Cardiac muscle cell (in vitro differentiated cells and primary cell): ENCODE measurements around the gene KCNIP4. TPM values are rescaled to one million over a fixed set of nuclear protein-coding genes. Genes with fewer than 3 reads are reported as not detected.

ENCODE experiments used
- DNase-seq, 2 donors: peaks; one replicate each; pipeline versions ENCODE4 v3.0.0 to v3.0.0-alpha.2; 2010 to 2017; ENCODE audit warnings: low read depth in 1 of 2, low spot score in 1 of 2
- H3K27ac ChIP-seq: fragments of 200-600 bp; sonication (generic); 2 replicates; pipeline ENCODE4 v1.5.1; 2016
- H3K27me3 ChIP-seq: fragments of 200-600 bp; sonication (generic); 2 replicates; pipeline ENCODE4 v1.6.0; 2016; ENCODE audit warnings: control low read depth
- H3K36me3 ChIP-seq: fragments of 200-600 bp; sonication (generic); 2 replicates; pipeline ENCODE4 v1.5.1; 2016; ENCODE audit warnings: control low read depth
- H3K4me1 ChIP-seq: fragments of 200-600 bp; sonication (generic); 2 replicates; pipeline ENCODE4 v1.8.1; 2017; ENCODE audit warnings: low read depth, mild to moderate bottlenecking, mixed run types
- H3K4me3 ChIP-seq: fragments of 200-600 bp; sonication (generic); 2 replicates; pipeline ENCODE4 v1.5.1; 2016; ENCODE audit warnings: mild to moderate bottlenecking
- H3K9me3 ChIP-seq: fragments of 200-600 bp; sonication (generic); 2 replicates; pipeline ENCODE4 v1.5.1; 2017; ENCODE audit warnings: low read depth, mild to moderate bottlenecking, control low read depth
- CTCF ChIP-seq: IDR thresholded peaks from 2 replicates; pipeline ENCODE4 v1.5.1; 2012; ENCODE audit warnings: low read depth, mild to moderate bottlenecking, low read length
- polyA plus RNA-seq: library from polyadenylated mRNA; unstranded; fragments of >200 nt; fragmentation: Nextera tagmentation; extraction: Ambion mirVana; gene quantifications from 2 replicates; pipeline ENCODE4 v1.2.1, GENCODE V29; 2016
- total RNA-seq: library from RNA; depleted of rRNA; stranded (reverse); fragments of >200 nt; gene quantifications from 2 replicates; pipeline ENCODE4 v1.2.3, GENCODE V29; 2016

The KCNIP4 gene
- total and polyA plus RNA-seq, 2 experiments from 2014 or later = 14.5 to 15.9 TPM

GRCh38 chr4:21413807-21414370 lies 534.7 kb downstream of the KCNIP4 start:
- Histone ChIP-seq H3K9me3 (no peaks in the 10 kb centered on the region), H3K4me1 (no peaks in the 10 kb centered on the region), H3K27ac (no peak overlapping the region), H3K27me3 (no peaks in the 10 kb centered on the region), H3K4me3 (no peak overlapping the region), H3K36me3 (no peaks in the 10 kb centered on the region)
- no peak for TF ChIP-seq CTCF
- DNase-seq = no peak

GRCh38 chr4:21411086-21411485 lies 537.5 kb downstream of the KCNIP4 start:
- no peak for DNase-seq
- no peaks in the 10 kb centered on the region for H3K36me3 ChIP-seq
- H3K27me3 ChIP-seq = no peaks in the 10 kb centered on the region
- no peak for TF ChIP-seq CTCF
- H3K9me3 ChIP-seq = no peaks in the 10 kb centered on the region
- H3K4me3 ChIP-seq = no peak overlapping the region
- no peaks in the 10 kb centered on the region for H3K4me1 ChIP-seq
- H3K27ac ChIP-seq = no peak overlapping the region

DNA sequence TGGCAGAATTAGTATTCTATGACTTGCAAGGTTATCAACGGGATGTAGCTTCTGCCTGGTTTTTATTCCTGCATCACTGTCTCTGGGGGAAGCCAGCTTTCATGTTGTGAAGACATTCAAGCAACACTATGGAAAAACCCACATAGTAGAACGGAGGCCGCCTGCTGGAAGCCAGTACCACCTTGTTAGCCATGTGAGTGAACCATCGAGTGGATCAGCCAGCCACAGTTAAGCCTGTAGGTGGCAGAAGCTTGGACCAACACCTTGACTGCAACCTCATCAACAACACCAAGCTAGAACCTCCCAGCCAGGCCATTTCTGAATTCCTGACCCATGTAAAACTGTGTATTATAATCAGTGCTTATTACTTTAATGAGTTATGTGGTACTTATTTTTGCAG lies 538.2 kb downstream of the KCNIP4 start:
- Histone ChIP-seq H3K9me3 (no peaks in the 10 kb centered on the region), H3K36me3 (no peaks in the 10 kb centered on the region), H3K27ac (no peak overlapping the region), H3K27me3 (no peaks in the 10 kb centered on the region), H3K4me1 (no peaks in the 10 kb centered on the region), H3K4me3 (no peak overlapping the region)
- no peak for DNase-seq
- TF ChIP-seq CTCF = no peak

GRCh38 chr4:21387683-21388082 lies 560.9 kb downstream of the KCNIP4 start:
- TF ChIP-seq CTCF = no peak
- H3K27ac ChIP-seq = no peak overlapping the region
- H3K4me3 ChIP-seq = no peak overlapping the region

GRCh38 chr4:21386166-21386780 lies 562.3 kb downstream of the KCNIP4 start:
- H3K36me3 ChIP-seq = no peaks in the 10 kb centered on the region
- H3K4me3 ChIP-seq = no peak overlapping the region
- no peak for TF ChIP-seq CTCF
- no peaks in the 10 kb centered on the region for H3K27me3 ChIP-seq
- H3K9me3 ChIP-seq = no peaks in the 10 kb centered on the region
- no peak overlapping the region for H3K27ac ChIP-seq
- H3K4me1 ChIP-seq = no peaks in the 10 kb centered on the region
- DNase-seq = no peak

More at GRCh38 chr4:21387683-21388082, 560.9 kb downstream of the KCNIP4 start:
- Histone ChIP-seq H3K36me3 (no peaks in the 10 kb centered on the region), H3K9me3 (no peaks in the 10 kb centered on the region), H3K4me1 (no peaks in the 10 kb centered on the region), H3K27me3 (no peaks in the 10 kb centered on the region)
- DNase-seq = peak in 1 of 2 donors; percentile 10
